ENCODE data around the gene HMMR. TPM values are rescaled to one million over a fixed set of nuclear protein-coding genes. Genes with fewer than 3 reads are reported as not detected.
"Not testable (repeated sequence)": the region's sequence is repeated elsewhere in the genome, so short reads cannot be mapped to it uniquely, and the experiment has no call there.

The HMMR gene
- total RNA-seq, 2 experiments from 2014 or later: 50.5 to 54.5 TPM

DNA sequence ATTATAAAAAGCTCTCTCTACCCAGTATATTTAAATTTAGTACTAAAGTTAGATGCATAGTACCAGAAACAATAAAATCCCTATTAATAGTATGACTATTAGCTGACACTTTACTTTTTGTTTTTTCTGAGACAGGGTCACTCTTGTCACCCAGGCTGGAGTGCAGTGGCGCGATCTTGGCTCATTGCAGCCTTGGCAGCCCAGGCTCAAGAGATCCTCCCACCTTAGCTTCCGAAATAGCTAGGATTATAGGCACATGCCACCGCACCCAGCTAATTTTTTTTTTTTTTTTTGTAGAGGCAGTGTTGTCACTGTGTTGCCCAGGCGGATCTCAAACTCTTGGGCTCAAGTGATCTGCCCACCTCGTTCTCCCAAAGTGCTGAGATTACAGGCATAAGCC, 15.1 kb upstream of the HMMR start:
- H3K36me3 Mint-ChIP-seq: peaks cover 55% of the 10 kb centered on the region
- no peak for DNase-seq
- POLR2A ChIA-PET: interaction anchor here (0.5 kb wide), 1 partner anchor 15 kb away, joined by 3 read pairs; the partner anchor contains the start of genes HMMR and NUDCD2

DNA sequence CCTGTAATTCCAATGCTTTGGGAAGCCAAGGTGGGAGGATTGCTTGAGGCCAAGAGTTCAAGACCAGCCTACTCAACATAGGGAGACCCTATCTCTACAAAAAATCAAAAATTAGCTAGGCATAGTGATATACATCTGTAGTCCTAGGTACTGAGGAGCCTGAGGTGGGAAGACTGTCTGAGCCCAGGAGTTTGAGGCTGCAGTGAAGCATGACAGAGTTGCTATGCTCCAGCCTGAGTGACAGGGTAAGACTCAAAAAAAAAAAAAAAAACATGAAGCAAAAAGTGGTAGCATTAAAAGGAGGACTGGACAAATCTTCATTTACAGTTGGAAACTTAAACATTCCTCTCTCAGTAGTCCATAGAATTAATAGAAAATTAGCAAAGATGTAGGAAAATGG, 13.2 kb upstream of the HMMR start:
- no peaks in the 10 kb centered on the region for H3K27me3 Mint-ChIP-seq
- H3K36me3 Mint-ChIP-seq: peaks cover 56% of the 10 kb centered on the region
- H3K4me3 Mint-ChIP-seq: no peak overlapping the region
- no peak for ATAC-seq (ENCODE audit: low read depth)
- no peak overlapping the region for H3K27ac Mint-ChIP-seq
- H3K9me3 Mint-ChIP-seq: no peaks in the 10 kb centered on the region
- H3K4me1 Mint-ChIP-seq: peaks cover 4% of the 10 kb centered on the region
- POLR2A ChIA-PET: no interaction called here
- DNase-seq: no peak

More for the DNA sequence above, 15.1 kb upstream of the HMMR start:
- H3K27me3 Mint-ChIP-seq: no peaks in the 10 kb centered on the region
- no peak for ATAC-seq (ENCODE audit: low read depth)
- H3K4me3 Mint-ChIP-seq: no peak overlapping the region
- no peaks in the 10 kb centered on the region for H3K9me3 Mint-ChIP-seq
- H3K27ac Mint-ChIP-seq: no peak overlapping the region
- peaks cover 12% of the 10 kb centered on the region for H3K4me1 Mint-ChIP-seq

DNA sequence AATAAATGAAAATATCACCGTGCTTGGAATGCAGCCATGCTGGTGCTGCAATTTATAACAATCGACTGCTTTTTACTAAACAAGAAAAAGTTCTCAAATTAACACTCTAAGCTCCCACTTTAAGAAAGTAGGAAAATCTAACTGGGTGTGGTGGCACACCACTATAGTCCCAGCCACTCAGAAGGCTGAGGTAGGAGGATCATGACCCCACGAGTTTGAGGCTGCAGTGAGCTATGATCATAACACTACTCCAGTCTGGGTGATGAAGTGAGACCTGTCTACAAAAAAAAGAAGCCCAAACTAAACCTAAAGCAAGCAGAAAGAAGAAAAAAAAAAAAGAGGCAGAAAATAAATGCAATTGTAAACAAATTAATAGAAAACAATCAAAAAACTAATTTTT, 12.6 kb upstream of the HMMR start:
- Mint-ChIP-seq H3K4me1 (peaks cover 4% of the 10 kb centered on the region), H3K4me3 (no peak overlapping the region), H3K27me3 (no peaks in the 10 kb centered on the region), H3K9me3 (no peaks in the 10 kb centered on the region), H3K27ac (peak overlapping the region; percentile 49), H3K36me3 (peaks cover 52% of the 10 kb centered on the region)
- ATAC-seq (ENCODE audit: low read depth): no peak
- DNase-seq: no peak
- POLR2A ChIA-PET: interaction anchor here (1.5 kb wide), 1 partner anchor 13 kb away, joined by 6 read pairs; the partner anchor contains the start of genes HMMR and NUDCD2

DNA sequence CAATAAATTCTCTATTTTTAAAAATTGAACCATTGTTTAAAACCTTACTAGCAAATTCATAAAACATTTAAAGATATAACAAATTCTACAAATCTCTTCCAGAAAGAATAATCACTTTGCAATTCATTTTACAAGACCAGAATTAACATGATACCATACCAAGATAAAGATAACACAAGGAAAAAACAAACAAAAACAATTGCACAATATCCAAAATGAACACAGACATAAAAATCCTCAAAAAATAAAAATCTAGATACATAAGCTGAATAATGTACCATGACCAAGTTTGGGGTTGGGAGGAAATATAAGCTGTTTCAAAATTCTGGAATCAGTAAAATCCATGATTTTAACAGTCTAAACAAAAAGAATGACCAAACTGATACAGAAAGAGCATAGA, 11.9 kb upstream of the HMMR start:
- Mint-ChIP-seq H3K4me3 (no peak overlapping the region), H3K4me1 (peaks cover 4% of the 10 kb centered on the region), H3K27ac (no peak overlapping the region), H3K36me3 (peaks cover 53% of the 10 kb centered on the region), H3K9me3 (no peaks in the 10 kb centered on the region), H3K27me3 (no peaks in the 10 kb centered on the region)
- DNase-seq (no peak), ATAC-seq (ENCODE audit: low read depth) (no peak)
- POLR2A ChIA-PET: interaction anchor here (1.5 kb wide), 1 partner anchor 12 kb away, joined by 6 read pairs; the partner anchor contains the start of genes HMMR and NUDCD2

DNA sequence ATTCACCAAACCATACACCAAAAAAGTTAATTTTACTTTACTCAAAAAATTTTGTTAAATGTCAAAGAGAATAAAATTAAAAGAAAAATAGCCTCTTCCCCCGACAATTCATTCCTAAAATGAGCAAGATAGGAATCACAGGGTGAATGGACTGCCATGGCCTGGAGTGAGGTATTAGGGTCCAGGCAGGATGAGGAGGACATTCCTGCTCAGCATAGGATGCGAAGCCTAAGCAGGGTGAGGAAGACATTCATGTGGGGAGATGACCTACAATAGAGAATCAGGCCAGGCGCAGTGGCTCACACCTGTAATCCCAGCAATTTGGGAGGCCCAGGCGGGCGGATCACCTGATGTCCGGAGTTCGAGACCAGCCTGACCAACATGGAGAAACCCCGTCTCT, 8.9 kb upstream of the HMMR start:
- Mint-ChIP-seq H3K27me3 (no peaks in the 10 kb centered on the region), H3K36me3 (peaks cover 61% of the 10 kb centered on the region), H3K4me1 (peaks cover 15% of the 10 kb centered on the region), H3K4me3 (no peak overlapping the region), H3K27ac (no peak overlapping the region), H3K9me3 (no peaks in the 10 kb centered on the region)
- no peak for ATAC-seq (ENCODE audit: low read depth)
- POLR2A ChIA-PET: interaction anchor here (1.6 kb wide), 1 partner anchor 9 kb away, joined by 10 read pairs; the partner anchor contains the start of genes HMMR and NUDCD2
- no peak for DNase-seq

DNA sequence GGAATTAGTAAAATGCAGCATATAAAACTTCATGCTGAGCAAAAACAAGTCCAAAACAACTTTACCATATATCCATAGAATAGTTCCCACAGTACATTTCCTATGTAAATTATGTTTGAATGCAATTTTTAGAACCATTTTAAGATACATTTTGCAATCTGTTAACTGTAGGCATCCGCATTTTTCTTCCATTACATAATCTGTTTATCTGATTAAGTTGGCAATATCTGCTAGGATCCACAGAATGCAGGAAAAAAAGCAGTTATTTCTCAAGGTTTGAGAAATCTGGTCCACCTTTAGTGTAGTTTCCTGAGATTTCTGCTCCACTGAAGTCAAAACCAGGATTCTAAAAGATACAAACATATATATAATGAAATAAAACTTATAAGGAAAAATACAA, 6.7 kb upstream of the HMMR start:
- H3K36me3 Mint-ChIP-seq: peaks cover 45% of the 10 kb centered on the region
- DNase-seq: no peak
- H3K27ac Mint-ChIP-seq: no peak overlapping the region
- H3K4me1 Mint-ChIP-seq: peaks cover 20% of the 10 kb centered on the region
- POLR2A ChIA-PET: no interaction called here
- no peaks in the 10 kb centered on the region for H3K27me3 Mint-ChIP-seq
- H3K4me3 Mint-ChIP-seq: no peak overlapping the region
- ATAC-seq (ENCODE audit: low read depth): no peak
- H3K9me3 Mint-ChIP-seq: no peaks in the 10 kb centered on the region

DNA sequence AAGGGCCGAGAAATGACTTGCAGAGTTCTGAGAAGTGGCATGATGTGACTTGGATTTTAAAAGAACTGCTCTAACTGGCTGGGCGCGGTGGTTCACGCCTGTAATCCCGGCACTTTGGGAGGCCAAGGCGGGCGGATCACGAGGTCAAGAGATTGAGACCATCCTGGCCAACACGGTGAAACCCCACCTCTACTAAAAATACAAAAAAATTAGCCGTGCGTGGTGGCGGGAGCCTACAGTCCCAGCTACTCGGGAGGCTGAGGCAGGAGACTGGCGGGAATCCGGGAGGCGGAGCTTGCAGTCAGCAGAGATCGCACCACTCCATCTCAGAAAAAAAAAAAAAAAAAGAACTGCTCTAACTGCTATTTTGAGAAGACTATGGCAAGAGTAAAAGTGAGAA, 5.0 kb upstream of the HMMR start:
- Mint-ChIP-seq H3K36me3 (peaks cover 33% of the 10 kb centered on the region), H3K4me1 (peaks cover 22% of the 10 kb centered on the region)
- H3K27ac Mint-ChIP-seq; ATAC-seq (ENCODE audit: low read depth); DNase-seq; H3K4me3 Mint-ChIP-seq; H3K27me3 Mint-ChIP-seq; H3K9me3 Mint-ChIP-seq: not testable (repeated sequence)
- POLR2A ChIA-PET: interaction anchor here (6.8 kb wide), 1 partner anchor 15 kb away, joined by 161 read pairs; the partner anchor contains the start of gene CCNG1

DNA sequence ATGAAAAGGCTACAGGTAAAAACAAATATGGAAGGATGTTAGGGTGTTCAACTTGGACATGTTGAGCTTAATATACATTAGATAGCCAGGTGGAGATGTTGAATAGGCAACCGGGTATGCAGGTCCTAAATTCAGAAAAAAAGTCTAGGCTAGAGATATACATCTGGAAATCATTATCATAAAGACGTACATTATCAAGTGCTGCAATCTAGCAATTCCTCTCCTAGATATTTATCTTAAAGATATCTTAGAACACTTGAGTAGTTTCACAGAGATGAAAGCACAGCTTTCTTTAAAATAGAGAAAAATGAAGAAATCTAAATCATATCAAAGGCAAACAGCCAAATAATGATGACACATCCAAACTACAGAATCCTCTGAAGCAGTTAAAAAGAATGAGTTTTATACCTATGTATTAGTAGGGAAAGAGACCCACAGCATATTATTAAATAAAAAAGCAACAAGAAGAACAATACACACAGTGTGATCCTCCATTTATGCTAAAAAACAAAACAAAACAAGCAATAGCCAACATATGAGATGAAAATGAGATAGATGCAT, 4.3 kb upstream of the HMMR start:
- DNase-seq (no peak), ATAC-seq (ENCODE audit: low read depth) (no peak)
- peaks cover 31% of the 10 kb centered on the region for H3K36me3 Mint-ChIP-seq
- POLR2A ChIA-PET: interaction anchor here (0.7 to 6.8 kb wide), 2 partner anchors 11 to 16 kb away, joined by 4 to 161 read pairs; partner anchors contain the start of gene CCNG1
- H3K27ac Mint-ChIP-seq: peak overlapping the region; percentile 37
- no peaks in the 10 kb centered on the region for H3K9me3 Mint-ChIP-seq
- no peak overlapping the region for H3K4me3 Mint-ChIP-seq
- peaks cover 22% of the 10 kb centered on the region for H3K4me1 Mint-ChIP-seq
- H3K27me3 Mint-ChIP-seq: no peaks in the 10 kb centered on the region

DNA sequence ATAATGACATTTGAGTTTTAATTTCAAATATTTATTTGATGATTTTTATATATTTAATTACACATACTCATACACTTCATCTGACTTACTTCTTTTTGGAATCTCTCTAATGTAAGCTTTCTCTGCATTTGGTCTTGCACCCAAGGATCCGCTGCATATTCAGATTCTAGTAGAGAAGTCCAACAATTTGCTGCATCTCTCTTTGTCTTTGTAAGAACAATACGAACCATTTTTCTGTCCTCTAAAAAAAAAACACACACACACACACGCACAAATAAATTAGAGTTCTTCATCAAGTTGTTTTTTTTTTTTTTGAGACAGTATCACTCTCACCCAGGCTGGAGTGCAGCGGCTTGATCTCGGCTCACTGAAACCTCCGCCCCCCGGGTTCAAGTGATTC, 3.6 kb upstream of the HMMR start:
- Mint-ChIP-seq H3K27ac (no peak overlapping the region), H3K9me3 (no peaks in the 10 kb centered on the region), H3K36me3 (peaks cover 28% of the 10 kb centered on the region), H3K4me1 (peaks cover 22% of the 10 kb centered on the region), H3K27me3 (no peaks in the 10 kb centered on the region), H3K4me3 (no peak overlapping the region)
- no peak for DNase-seq
- POLR2A ChIA-PET: interaction anchor here (0.7 to 6.8 kb wide), 2 partner anchors 12 to 16 kb away, joined by 4 to 161 read pairs; partner anchors contain the start of gene CCNG1
- ATAC-seq (ENCODE audit: low read depth): no peak

DNA sequence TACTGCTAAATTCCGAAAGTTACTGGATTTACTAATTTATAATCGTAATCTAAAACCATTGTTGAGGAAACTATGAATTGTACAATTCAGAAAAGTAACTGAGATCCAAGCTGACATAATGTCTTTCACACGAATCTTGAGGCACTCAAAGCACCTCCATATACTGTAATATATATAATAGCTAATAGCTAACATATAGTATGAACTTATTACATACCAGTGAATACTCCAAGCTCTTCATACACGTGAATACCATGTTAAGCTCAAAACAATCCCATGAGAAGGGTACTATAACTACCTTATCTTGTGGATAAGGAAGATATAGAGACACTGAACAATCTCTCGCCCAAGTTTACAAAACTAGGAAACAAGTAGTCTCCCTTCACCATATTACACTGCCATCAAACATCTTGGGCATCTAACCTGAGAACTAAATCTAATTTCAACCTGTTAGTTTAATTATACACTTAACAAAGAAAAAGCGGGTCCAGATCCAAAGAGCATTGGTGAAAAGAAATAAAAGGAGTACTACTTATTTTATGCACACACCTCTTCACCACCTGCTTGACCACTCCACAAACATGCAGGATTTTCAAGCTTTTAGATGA, 1.6 kb upstream of the HMMR start:
- ATAC-seq (ENCODE audit: low read depth) (no peak), DNase-seq (no peak)
- H3K4me3 Mint-ChIP-seq: peak overlapping the region; percentile 99
- H3K4me1 Mint-ChIP-seq: peaks cover 27% of the 10 kb centered on the region
- POLR2A ChIA-PET: interaction anchor here (1.1 to 6.8 kb wide), 7 partner anchors 8 to 47 kb away, joined by 3 to 177 read pairs (median 23); partner anchors contain the start of genes CCNG1 and MAT2B
- H3K27ac Mint-ChIP-seq: peak overlapping the region; percentile 99
- H3K36me3 Mint-ChIP-seq: peaks cover 26% of the 10 kb centered on the region
- H3K9me3 Mint-ChIP-seq: no peaks in the 10 kb centered on the region
- H3K27me3 Mint-ChIP-seq: no peaks in the 10 kb centered on the region

DNA sequence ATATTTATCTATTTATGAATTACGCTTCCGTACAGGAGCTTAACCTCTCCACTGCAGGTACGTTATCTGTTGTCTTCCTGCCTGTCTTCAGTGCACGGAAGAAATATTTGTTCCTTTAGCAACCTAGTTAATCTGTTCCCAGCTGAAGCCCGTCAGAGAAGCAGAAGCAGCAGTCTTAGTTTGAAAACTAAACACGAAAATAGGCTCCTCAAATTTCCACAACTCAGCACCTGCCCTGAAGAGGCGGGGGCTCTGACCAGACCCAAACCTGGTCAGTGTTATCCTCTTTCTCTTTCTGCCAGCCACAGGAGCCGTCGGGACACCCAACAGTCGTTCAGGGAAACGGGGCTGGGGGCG, 992 bp upstream of the HMMR start:
- peak overlapping the region; percentile 99 for H3K4me3 Mint-ChIP-seq
- H3K9me3 Mint-ChIP-seq: no peaks in the 10 kb centered on the region
- DNase-seq (no peak), ATAC-seq (ENCODE audit: low read depth) (no peak)
- H3K4me1 Mint-ChIP-seq: peaks cover 32% of the 10 kb centered on the region
- peak overlapping the region; percentile 99 for H3K27ac Mint-ChIP-seq
- peaks cover 31% of the 10 kb centered on the region for H3K36me3 Mint-ChIP-seq
- no peaks in the 10 kb centered on the region for H3K27me3 Mint-ChIP-seq
- POLR2A ChIA-PET: interaction anchor here (1.0 to 6.8 kb wide), 9 partner anchors 8 to 47 kb away, joined by 3 to 177 read pairs (median 18); partner anchors contain the start of genes CCNG1 and MAT2B

DNA sequence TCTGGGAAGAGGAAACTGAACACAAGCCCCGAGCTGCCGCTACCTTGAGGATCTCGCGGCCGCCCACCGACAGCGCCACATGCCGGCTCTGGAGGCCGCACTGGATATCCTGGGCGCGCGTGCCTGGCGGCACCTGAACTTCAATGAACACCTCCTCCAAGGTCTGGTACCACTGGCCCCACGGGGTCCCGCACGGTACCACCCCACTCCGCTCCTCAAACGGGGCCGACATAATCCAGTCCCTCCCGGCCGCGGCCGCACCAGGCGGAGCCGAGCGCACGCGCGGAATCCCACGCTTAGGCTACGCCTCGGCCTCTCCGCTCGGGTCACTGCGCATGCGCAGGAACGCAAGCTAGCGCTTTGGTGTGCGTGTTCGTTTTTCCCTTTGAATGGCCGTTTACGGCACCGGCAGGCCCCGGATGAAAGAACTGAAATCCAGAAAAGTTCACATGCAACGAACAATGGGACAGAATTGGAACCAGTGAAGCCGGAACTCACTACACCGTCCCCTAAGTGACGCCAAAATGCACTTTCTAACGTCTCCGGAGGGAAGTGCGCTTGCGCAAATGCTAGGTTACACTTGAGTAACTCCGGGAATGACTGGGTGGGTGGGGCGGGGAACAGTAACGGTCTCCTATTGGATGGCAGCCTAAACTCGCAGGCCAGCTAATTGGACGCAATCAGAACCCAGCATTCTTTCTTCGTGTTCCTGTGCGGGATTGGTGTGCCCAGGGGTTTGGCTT, 442 bp upstream of the HMMR start, which contains the start of gene NUDCD2:
Gene NUDCD2 (minus strand): TSS at position 284 of the 743 bp plus-strand sequence. CDS start 52 bp downstream, at position 232.
- H3K4me1 Mint-ChIP-seq: peaks cover 34% of the 10 kb centered on the region
- peak within 1 kb of the TSS; percentile 99 for H3K27ac Mint-ChIP-seq
- no peaks in the 10 kb centered on the region for H3K27me3 Mint-ChIP-seq
- peak within 1 kb of the TSS; percentile 99 for H3K4me3 Mint-ChIP-seq
- no peaks in the 10 kb centered on the region for H3K9me3 Mint-ChIP-seq
- peaks cover 32% of the 10 kb centered on the region for H3K36me3 Mint-ChIP-seq
- DNase-seq (peak; percentile 98), ATAC-seq (ENCODE audit: low read depth) (peak; percentile 85)
- POLR2A ChIA-PET: interaction anchor here (0.9 to 6.8 kb wide), 13 partner anchors 9 to 52 kb away, joined by 3 to 177 read pairs (median 10); partner anchors contain the start of genes CCNG1 and MAT2B

DNA sequence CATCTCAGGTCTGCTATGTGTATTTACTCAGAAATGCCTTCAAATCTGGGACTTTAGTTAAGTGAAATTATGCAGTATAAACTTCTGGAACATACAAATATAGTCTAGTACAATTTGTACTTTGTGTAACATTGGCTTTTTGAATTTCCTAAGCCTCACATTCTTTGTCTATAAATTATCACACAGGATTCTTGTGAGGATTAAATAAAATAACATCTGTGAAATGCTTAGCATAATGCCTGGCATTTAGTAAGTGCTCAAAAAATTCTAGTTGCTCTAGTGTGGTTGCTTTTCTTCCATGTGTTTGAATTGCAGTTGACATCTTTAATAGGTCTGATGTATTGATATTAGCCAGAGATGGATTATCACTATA, 2.6 kb downstream of the HMMR start:
- DNase-seq (no peak), ATAC-seq (ENCODE audit: low read depth) (no peak)
- peak overlapping the region; percentile 99 for H3K4me3 Mint-ChIP-seq
- peaks cover 21% of the 10 kb centered on the region for H3K4me1 Mint-ChIP-seq
- POLR2A ChIA-PET: interaction anchor here (5.9 kb wide), 1 partner anchor 43 kb away, joined by 177 read pairs; the partner anchor contains the start of gene MAT2B
- H3K9me3 Mint-ChIP-seq: no peaks in the 10 kb centered on the region
- peak overlapping the region; percentile 99 for H3K27ac Mint-ChIP-seq
- H3K36me3 Mint-ChIP-seq: peaks cover 17% of the 10 kb centered on the region
- H3K27me3 Mint-ChIP-seq: no peaks in the 10 kb centered on the region

All from activated naive CD8-positive, alpha-beta T cell treated with anti-CD3 and anti-CD28 coated beads, Interleukin-2, amount 10 ng/mL, durations not matched to agents 7 days and 5 days (primary cell).